Sigmoid colon (tissue), 4 donors: Measurements from ENCODE around the gene WBP1L.

ENCODE experiments used
- EP300 ChIP-seq, 4 donors: sonication (generic); formaldehyde crosslinking; IDR thresholded peaks; one replicate each; pipeline ENCODE4 v1.6.1; 2017; ENCODE audit warnings: antibody characterized with exemption in 4 of 4
- POLR2A ChIP-seq, 2 donors: fragments of 450-650 bp; IDR thresholded peaks; one replicate each; pipeline ENCODE4 v1.6.1; 2016; ENCODE audit warnings: antibody characterized with exemption in 2 of 2, mild to moderate bottlenecking in 2 of 2, moderate library complexity in 2 of 2
- TF ChIP-seq, protein P1 (sequence below), 4 experiments: fragments of 450-650 bp in 3 of 4; fragments of 200-600 bp in 1 of 4; IDR thresholded peaks; one replicate each; pipeline ENCODE4 v1.5.1; 2016 to 2019; ENCODE audit warnings: antibody characterized with exemption in 4 of 4, mild to moderate bottlenecking in 3 of 4, moderate library complexity in 2 of 4

GRCh38 chr10:102776779-102777456 is 33.2 kb downstream of the WBP1L start:
- TF ChIP-seq, protein P1, sequence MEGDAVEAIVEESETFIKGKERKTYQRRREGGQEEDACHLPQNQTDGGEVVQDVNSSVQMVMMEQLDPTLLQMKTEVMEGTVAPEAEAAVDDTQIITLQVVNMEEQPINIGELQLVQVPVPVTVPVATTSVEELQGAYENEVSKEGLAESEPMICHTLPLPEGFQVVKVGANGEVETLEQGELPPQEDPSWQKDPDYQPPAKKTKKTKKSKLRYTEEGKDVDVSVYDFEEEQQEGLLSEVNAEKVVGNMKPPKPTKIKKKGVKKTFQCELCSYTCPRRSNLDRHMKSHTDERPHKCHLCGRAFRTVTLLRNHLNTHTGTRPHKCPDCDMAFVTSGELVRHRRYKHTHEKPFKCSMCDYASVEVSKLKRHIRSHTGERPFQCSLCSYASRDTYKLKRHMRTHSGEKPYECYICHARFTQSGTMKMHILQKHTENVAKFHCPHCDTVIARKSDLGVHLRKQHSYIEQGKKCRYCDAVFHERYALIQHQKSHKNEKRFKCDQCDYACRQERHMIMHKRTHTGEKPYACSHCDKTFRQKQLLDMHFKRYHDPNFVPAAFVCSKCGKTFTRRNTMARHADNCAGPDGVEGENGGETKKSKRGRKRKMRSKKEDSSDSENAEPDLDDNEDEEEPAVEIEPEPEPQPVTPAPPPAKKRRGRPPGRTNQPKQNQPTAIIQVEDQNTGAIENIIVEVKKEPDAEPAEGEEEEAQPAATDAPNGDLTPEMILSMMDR (IDR thresholded peaks at IDR 0.05) = no peak
- peak in 2 of 4 donors; percentile 88 to 95 for TF ChIP-seq EP300 (IDR thresholded peaks at IDR 0.05)
- TF ChIP-seq POLR2A (IDR thresholded peaks at IDR 0.05) = peak; percentile 53 to 63
